Endothelial cell of umbilical vein (primary cell): ENCODE results near the gene ATP1A3.

Experiments
- CTCF ChIP-seq, 2 donors: IDR thresholded peaks; 1 replicate in 1 of 2; 2 replicates in 1 of 2; pipeline ENCODE4 v1.5.1; 2011; ENCODE audit warnings: low read length in 2 of 2, mild to moderate bottlenecking in 2 of 2, moderate library complexity in 2 of 2, control low read depth in 1 of 2, inconsistent platforms in 1 of 2, low read depth in 1 of 2; ENCODE audit not compliant: insufficient read depth in 1 of 2; ENCODE audit errors: extremely low read depth in 1 of 2
- JUN ChIP-seq: IDR thresholded peaks from 2 replicates; pipeline ENCODE4 v1.6.1; 2011; ENCODE audit warnings: borderline replicate concordance, low read depth; ENCODE audit not compliant: insufficient read length, insufficient read depth
- MAX ChIP-seq: IDR thresholded peaks from 2 replicates; pipeline ENCODE4 v1.6.1; 2011; ENCODE audit not compliant: insufficient read depth, insufficient read length

GRCh38 chr19:41960973-41961372 lies 33.1 kb downstream of the ATP1A3 start:
- TF ChIP-seq CTCF (IDR thresholded peaks at IDR 0.05; ENCODE audit: extremely low read depth in 1 of 2, insufficient read depth in 1 of 2, low read depth in 1 of 2, low read length in 2 of 2) (no peak), MAX (no peak), JUN (no peak)
